K562 (cell line): Measurements from ENCODE around the gene TAF3.

ENCODE experiments used
- HDAC2 ChIP-seq: fragments of 450-650 bp; IDR thresholded peaks from 2 replicates; pipeline ENCODE4 v1.6.1; 2016; ENCODE audit warnings: mild to moderate bottlenecking
- MTA2 ChIP-seq: fragments of 450-650 bp; IDR thresholded peaks from 2 replicates; pipeline ENCODE4 v1.6.1; 2016; ENCODE audit warnings: low read depth
- RAD21 ChIP-seq, 2 experiments: fragments of 250-450 bp in 1 of 2; fragments of 450-650 bp in 1 of 2; sonication (Bioruptor Pico) in 1 of 2; formaldehyde crosslinking in 1 of 2; IDR thresholded peaks in 1 of 2; conservative IDR thresholded peaks in 1 of 2; 2 replicates each; pipeline versions ENCODE4 v1.4.0 to v1.8.0; 2020 to 2022; ENCODE audit warnings: mild to moderate bottlenecking in 2 of 2, moderate library complexity in 1 of 2
- RFX5 ChIP-seq: IDR thresholded peaks from 2 replicates; pipeline ENCODE4 v1.6.1; 2011; ENCODE audit warnings: low read depth, mild to moderate bottlenecking, improper control_type of control experiment, low read length

GRCh38 chr10:7901256-7901655 lies 83.0 kb downstream of the TAF3 start:
- no peak for TF ChIP-seq HDAC2
- TF ChIP-seq RAD21 (CRISPR knock-in tag; conservative IDR thresholded peaks at IDR 0.05 in 1 of 2, IDR thresholded peaks at IDR 0.05 in 1 of 2): no peak
- TF ChIP-seq MTA2: no peak
- TF ChIP-seq RFX5: no peak
